Loucy (cell line): ENCODE results near the gene SAP30L.

Experiments used
- EZH2phosphoT487 ChIP-seq: fragments of 200-600 bp; IDR thresholded peaks from 2 replicates; pipeline ENCODE4 v1.6.1; 2018; ENCODE audit warnings: antibody characterized with exemption, mild to moderate bottlenecking, moderate library complexity, borderline replicate concordance
- TF ChIP-seq, protein P1 (sequence below): fragments of 200-600 bp; sonication (generic); conservative IDR thresholded peaks from 2 replicates; pipeline ENCODE4 v1.5.1; 2014; ENCODE audit warnings: mild to moderate bottlenecking, antibody characterized with exemption, low read length

DNA sequence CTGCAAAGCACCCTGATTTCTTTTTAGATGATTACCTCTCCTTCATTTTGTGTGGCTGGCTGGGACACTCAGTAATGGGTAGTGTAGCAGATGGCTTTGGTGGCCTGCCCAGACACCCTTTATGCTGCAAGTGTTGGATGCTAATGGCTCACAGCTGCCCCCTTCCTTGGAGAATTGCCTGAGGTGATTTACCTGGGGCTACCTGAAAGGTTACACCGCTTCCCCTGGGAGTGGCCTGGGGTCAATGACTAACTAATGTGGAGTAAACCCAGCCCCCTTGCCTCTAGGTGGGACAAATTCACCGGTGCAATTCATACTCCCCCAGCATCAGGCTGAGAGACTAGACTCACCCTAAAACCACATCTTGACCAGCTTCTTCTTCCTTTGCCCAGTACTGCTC is 55.8 kb downstream of the SAP30L start:
- TF ChIP-seq, protein P1, sequence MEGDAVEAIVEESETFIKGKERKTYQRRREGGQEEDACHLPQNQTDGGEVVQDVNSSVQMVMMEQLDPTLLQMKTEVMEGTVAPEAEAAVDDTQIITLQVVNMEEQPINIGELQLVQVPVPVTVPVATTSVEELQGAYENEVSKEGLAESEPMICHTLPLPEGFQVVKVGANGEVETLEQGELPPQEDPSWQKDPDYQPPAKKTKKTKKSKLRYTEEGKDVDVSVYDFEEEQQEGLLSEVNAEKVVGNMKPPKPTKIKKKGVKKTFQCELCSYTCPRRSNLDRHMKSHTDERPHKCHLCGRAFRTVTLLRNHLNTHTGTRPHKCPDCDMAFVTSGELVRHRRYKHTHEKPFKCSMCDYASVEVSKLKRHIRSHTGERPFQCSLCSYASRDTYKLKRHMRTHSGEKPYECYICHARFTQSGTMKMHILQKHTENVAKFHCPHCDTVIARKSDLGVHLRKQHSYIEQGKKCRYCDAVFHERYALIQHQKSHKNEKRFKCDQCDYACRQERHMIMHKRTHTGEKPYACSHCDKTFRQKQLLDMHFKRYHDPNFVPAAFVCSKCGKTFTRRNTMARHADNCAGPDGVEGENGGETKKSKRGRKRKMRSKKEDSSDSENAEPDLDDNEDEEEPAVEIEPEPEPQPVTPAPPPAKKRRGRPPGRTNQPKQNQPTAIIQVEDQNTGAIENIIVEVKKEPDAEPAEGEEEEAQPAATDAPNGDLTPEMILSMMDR: no peak
- no peak for TF ChIP-seq EZH2phosphoT487
